ENCODE data around the gene GPRC5B.

The GPRC5B gene

DNA sequence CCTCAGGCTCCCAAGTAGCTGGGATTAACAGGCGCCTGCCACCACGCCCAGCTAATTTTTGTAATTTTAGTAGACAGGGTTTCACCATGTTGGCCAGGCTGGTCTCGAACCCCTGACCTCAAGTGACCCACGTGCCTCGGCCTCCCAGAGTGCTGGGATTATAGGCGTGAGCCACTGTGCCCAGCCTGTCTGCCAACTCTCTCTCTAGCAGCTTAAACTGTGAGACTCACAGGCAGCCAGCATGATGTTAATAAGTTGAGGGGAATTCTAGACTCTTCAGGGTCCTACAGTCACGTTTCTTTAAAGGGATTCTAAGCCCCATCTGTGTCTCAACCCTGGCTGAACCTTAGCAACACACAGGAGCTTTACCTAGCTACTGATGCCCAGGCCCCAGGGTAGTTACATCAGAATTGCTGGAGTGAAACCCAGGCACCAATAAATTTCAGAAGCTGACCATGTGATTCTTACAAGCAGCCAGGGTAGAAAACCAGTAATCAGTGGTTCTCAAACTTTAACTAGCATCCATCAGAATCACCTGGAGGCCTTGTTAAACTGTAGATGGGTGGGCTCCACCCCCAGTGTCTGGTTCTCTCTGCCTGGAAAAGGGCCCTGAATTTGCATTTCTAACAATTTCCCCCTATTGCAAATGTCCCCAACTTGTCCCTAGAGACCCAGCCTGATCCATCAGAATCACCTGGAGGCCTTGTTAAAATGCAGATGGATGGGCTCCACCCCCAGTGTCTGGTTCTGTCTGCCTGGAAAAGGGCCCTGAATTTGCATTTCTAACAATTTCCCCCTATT is 30.7 kb downstream of the GPRC5B start:
- H3K4me3 ChIP-seq = no peak overlapping the region
- no peak for TF ChIP-seq POLR2AphosphoS5 (IDR thresholded peaks at IDR 0.05; ENCODE audit: borderline replicate concordance, low read depth, low read length)
- TF ChIP-seq FOXP2 (optimal IDR thresholded peaks at IDR 0.05; ENCODE audit: control extremely low read depth, extremely low read length, insufficient read depth) = no peak
- TF ChIP-seq EZH2 (IDR thresholded peaks at IDR 0.05) = no peak
- no peaks in the 10 kb centered on the region for H3K36me3 ChIP-seq (ENCODE audit: insufficient read depth, low read length)
- no peak for DNase-seq (ENCODE audit: low read depth, low spot score)
- no peak overlapping the region for H3K27ac ChIP-seq
- no peak overlapping the region for H3K9ac ChIP-seq (ENCODE audit: insufficient read length)
- H3K9me3 ChIP-seq (ENCODE audit: low read depth, low read length) = no peaks in the 10 kb centered on the region

DNA sequence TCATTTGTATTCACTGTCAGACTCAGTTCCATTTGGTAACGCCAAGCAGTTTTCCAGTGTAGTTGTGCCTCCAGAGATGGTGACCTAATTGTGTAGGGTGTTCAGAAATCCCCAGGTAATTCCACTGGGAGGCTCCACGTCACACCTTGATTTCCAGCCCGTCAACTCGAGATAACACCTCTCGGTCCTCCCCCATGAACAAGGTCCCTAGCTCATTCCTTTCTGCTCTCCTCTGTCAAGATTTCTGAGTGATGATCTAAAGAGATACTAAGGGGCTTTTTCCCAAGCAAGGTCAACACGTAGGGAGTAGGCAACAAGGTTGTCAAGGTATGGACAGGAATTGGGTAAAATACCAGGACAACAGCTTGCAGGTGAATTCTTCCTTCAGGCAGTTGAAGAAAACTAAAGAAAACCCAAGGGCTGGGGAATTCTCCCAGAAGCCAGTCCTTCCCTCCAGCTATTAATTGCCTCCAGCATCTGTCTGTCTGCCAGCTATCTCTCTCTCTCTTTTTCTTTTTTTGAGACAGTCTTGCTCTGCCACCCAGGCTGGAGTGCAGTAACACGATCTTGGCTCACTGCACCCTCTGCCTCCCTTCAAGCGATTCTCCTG is 31.4 kb downstream of the GPRC5B start:
- no peaks in the 10 kb centered on the region for H3K36me3 ChIP-seq (ENCODE audit: insufficient read depth, low read length)
- H3K27ac ChIP-seq = no peak overlapping the region
- no peak overlapping the region for H3K9ac ChIP-seq (ENCODE audit: insufficient read length)
- no peak overlapping the region for H3K4me3 ChIP-seq
- no peak for TF ChIP-seq EZH2 (IDR thresholded peaks at IDR 0.05)
- no peak for TF ChIP-seq POLR2AphosphoS5 (IDR thresholded peaks at IDR 0.05; ENCODE audit: borderline replicate concordance, low read depth, low read length)
- no peak for TF ChIP-seq FOXP2 (optimal IDR thresholded peaks at IDR 0.05; ENCODE audit: control extremely low read depth, extremely low read length, insufficient read depth)
- DNase-seq (ENCODE audit: low read depth, low spot score) = no peak
- H3K9me3 ChIP-seq (ENCODE audit: low read depth, low read length) = no peaks in the 10 kb centered on the region

DNA sequence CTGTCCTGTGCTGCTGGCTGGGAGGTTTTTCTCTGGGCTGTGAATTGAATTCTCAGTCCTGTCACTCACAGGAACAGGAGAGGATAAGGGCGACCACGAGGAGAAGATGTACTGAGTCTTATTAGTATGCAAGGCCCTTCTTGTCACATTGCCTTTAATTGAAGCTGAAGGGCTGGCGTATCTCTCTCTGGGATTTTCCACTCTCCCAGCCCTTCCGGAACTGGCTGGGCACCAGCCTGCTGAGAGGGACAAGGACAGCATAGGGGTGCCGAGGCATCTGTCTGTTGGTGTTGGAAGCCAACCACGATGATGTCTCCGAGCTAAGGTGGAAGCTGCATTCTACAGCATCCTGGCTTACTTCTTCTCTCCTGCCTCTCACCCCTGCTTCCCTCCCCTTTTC is 33.2 kb downstream of the GPRC5B start:
- Histone ChIP-seq H3K4me3 (no peak overlapping the region), H3K9ac (ENCODE audit: insufficient read length) (no peak overlapping the region), H3K9me3 (ENCODE audit: low read depth, low read length) (no peaks in the 10 kb centered on the region), H3K36me3 (ENCODE audit: insufficient read depth, low read length) (no peaks in the 10 kb centered on the region), H3K27ac (no peak overlapping the region)
- no peak for DNase-seq (ENCODE audit: low read depth, low spot score)
- TF ChIP-seq FOXP2 (optimal IDR thresholded peaks at IDR 0.05; ENCODE audit: control extremely low read depth, extremely low read length, insufficient read depth) = no peak
- TF ChIP-seq EZH2 (IDR thresholded peaks at IDR 0.05) = no peak
- TF ChIP-seq POLR2AphosphoS5 (IDR thresholded peaks at IDR 0.05; ENCODE audit: borderline replicate concordance, low read depth, low read length) = no peak

DNA sequence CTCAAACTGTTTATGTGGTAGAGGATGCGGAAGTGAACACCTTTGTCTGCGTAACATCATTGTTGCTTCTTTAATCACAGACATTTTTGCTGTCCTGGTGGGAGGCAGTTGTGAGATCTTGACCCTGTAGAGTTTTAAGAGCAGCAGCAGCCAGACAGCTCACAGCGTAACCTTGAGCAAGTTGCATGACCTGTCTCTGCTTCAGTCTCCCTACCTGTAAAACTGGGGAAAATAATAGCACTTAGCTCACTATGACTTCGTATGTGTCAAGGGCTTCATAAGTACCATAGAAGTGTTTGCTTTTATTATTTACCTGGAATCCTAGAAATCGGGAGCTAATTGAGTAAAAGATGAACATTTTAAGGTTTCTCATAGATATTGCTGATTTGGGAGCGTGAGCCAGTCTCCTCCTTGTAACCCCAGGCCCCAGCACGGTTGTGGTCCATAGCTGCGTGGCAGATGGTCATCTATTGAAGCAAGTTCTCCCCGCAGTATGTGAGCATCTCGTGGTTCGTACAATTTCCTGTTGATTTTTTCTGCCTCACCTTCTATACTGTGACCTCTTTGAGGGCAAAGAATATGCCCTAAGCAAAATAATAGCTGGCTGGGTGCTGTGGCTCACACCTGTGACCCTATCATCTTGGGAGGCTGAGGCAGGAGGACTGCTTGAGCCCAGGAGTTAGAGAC is 34.4 kb downstream of the GPRC5B start:
- DNase-seq (ENCODE audit: low read depth, low spot score) = no peak
- Histone ChIP-seq H3K9ac (ENCODE audit: insufficient read length) (no peak overlapping the region), H3K4me3 (no peak overlapping the region), H3K27ac (no peak overlapping the region), H3K36me3 (ENCODE audit: insufficient read depth, low read length) (no peaks in the 10 kb centered on the region), H3K9me3 (ENCODE audit: low read depth, low read length) (no peaks in the 10 kb centered on the region)
- no peak for TF ChIP-seq FOXP2 (optimal IDR thresholded peaks at IDR 0.05; ENCODE audit: control extremely low read depth, extremely low read length, insufficient read depth)

DNA sequence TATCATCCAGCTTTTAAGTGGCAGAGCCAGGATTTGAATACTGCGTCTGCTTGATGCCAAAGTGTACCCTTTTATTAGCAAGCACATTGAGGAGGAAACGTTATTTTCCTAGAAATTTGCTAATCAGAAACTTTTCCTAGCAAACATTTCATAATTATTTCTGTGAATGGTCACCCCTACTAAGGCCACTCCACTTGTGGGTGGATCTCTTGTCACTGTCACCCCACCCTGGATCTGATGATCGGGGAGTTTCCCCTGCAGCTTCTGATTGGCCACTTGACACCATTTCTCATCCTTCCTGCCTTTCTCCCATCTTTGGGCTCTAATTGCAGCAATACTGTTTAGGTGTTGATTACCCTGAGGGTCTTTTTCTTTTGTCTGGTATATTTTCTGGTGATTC is 35.9 kb downstream of the GPRC5B start:
- Histone ChIP-seq H3K4me3 (no peak overlapping the region), H3K9ac (ENCODE audit: insufficient read length) (no peak overlapping the region), H3K36me3 (ENCODE audit: insufficient read depth, low read length) (no peaks in the 10 kb centered on the region), H3K27ac (no peak overlapping the region), H3K9me3 (ENCODE audit: low read depth, low read length) (no peaks in the 10 kb centered on the region)
- TF ChIP-seq EZH2 (IDR thresholded peaks at IDR 0.05) (no peak), FOXP2 (optimal IDR thresholded peaks at IDR 0.05; ENCODE audit: control extremely low read depth, extremely low read length, insufficient read depth) (no peak)
- DNase-seq (ENCODE audit: low read depth, low spot score) = no peak

DNA sequence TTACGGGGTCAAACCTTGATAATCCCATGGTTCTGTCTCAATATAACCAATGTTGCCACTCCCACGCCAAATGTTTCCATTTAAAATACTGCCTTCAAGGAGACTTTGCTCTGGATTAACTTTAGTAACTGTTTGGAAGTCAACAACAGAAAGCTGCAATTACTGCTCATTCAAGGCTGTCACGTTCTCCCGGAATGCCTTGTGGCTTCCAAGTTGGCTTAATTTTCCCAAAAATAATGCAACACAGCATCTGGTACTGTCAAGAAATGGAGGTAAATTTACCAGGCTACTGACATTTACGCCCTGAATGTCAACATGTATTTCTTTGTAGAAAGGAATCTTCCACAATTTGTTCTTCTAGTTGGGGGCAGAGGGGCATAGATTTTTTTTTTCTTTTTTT is 38.2 kb downstream of the GPRC5B start:
- no peak for TF ChIP-seq POLR2AphosphoS5 (IDR thresholded peaks at IDR 0.05; ENCODE audit: borderline replicate concordance, low read depth, low read length)
- no peak for TF ChIP-seq FOXP2 (optimal IDR thresholded peaks at IDR 0.05; ENCODE audit: control extremely low read depth, extremely low read length, insufficient read depth)
- TF ChIP-seq EZH2 (IDR thresholded peaks at IDR 0.05) = no peak
- H3K27ac ChIP-seq = no peak overlapping the region
- DNase-seq (ENCODE audit: low read depth, low spot score) = no peak
- no peak overlapping the region for H3K4me3 ChIP-seq
- no peaks in the 10 kb centered on the region for H3K9me3 ChIP-seq (ENCODE audit: low read depth, low read length)
- no peak overlapping the region for H3K9ac ChIP-seq (ENCODE audit: insufficient read length)
- no peaks in the 10 kb centered on the region for H3K36me3 ChIP-seq (ENCODE audit: insufficient read depth, low read length)

DNA sequence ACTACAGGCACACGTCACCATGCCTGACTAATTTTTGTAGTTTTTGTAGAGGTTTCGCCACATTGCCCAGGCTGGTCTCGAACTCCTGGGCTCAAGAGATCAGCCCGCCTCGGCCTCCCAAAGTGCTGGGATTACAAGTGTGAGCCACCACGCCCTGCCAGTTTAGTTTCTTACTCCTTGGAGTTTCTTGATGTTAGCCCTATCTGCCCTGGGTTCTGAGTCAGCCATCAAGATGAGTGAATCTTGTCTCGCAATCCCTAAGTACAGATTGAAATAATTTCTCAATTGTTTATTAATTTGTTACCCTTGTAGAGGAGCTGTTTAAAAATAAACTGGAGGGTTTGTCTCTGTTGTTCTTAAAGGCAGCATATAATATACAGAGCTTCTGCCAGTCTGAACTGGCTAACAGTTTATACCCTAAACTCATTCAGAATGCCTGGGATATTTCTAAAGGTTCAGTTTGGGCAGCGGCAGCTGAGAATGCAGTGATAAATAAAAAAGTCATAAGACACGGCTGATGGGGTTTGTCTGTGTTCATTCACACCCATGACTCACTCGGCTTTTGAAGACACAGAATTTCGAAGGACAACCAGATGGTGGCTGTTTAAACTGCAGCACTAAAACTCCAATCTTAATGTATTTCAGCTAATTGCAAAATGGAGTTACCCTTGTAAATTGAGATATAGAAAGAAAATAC is 39.6 kb downstream of the GPRC5B start:
- no peak for DNase-seq (ENCODE audit: low read depth, low spot score)
- H3K4me3 ChIP-seq = no peak overlapping the region
- TF ChIP-seq POLR2AphosphoS5 (IDR thresholded peaks at IDR 0.05; ENCODE audit: borderline replicate concordance, low read depth, low read length) (no peak), FOXP2 (optimal IDR thresholded peaks at IDR 0.05; ENCODE audit: control extremely low read depth, extremely low read length, insufficient read depth) (no peak), EZH2 (IDR thresholded peaks at IDR 0.05) (no peak)
- H3K36me3 ChIP-seq (ENCODE audit: insufficient read depth, low read length) = no peaks in the 10 kb centered on the region
- no peak overlapping the region for H3K27ac ChIP-seq
- H3K9ac ChIP-seq (ENCODE audit: insufficient read length) = no peak overlapping the region
- H3K9me3 ChIP-seq (ENCODE audit: low read depth, low read length) = no peaks in the 10 kb centered on the region

DNA sequence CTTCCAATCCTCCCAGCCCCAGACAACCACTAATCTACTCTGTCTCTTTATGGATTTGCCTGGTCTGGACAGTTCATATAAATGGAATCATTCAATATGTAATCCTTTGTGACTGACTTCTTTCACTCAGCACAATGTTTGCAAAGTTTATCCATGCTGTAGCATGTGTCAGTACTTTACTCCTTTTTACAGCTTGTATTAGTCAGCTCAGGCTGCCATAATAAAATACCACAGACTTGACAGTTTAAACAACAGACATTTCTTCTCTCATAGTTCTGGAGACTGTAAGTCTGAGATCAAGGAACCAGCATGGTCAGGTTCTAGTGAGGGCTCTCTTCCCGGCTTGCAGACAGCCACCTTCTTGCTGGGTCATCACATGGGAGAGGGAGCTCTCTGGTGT is 41.3 kb downstream of the GPRC5B start:
- DNase-seq (ENCODE audit: low read depth, low spot score) = no peak
- H3K9ac ChIP-seq (ENCODE audit: insufficient read length) = no peak overlapping the region
- no peak overlapping the region for H3K4me3 ChIP-seq
- no peaks in the 10 kb centered on the region for H3K36me3 ChIP-seq (ENCODE audit: insufficient read depth, low read length)
- TF ChIP-seq FOXP2 (optimal IDR thresholded peaks at IDR 0.05; ENCODE audit: control extremely low read depth, extremely low read length, insufficient read depth) (no peak), EZH2 (IDR thresholded peaks at IDR 0.05) (no peak), POLR2AphosphoS5 (IDR thresholded peaks at IDR 0.05; ENCODE audit: borderline replicate concordance, low read depth, low read length) (no peak)
- H3K27ac ChIP-seq = no peak overlapping the region
- H3K9me3 ChIP-seq (ENCODE audit: low read depth, low read length) = no peaks in the 10 kb centered on the region

Data from SK-N-MC (cell line).